Inflammatory macrophage treated with lipopolysaccharide for 1 hour (primary cell): ENCODE data around the gene GSTA2.
"Not testable (repeated sequence)": the region's sequence is repeated elsewhere in the genome, so short reads cannot be mapped to it uniquely, and the experiment has no call there.

ENCODE experiments used
- DNase-seq, 2 donors: peaks; one replicate each; pipeline ENCODE4 v3.0.0-alpha.2; 2020 to 2022

GSTA2 gene

DNA sequence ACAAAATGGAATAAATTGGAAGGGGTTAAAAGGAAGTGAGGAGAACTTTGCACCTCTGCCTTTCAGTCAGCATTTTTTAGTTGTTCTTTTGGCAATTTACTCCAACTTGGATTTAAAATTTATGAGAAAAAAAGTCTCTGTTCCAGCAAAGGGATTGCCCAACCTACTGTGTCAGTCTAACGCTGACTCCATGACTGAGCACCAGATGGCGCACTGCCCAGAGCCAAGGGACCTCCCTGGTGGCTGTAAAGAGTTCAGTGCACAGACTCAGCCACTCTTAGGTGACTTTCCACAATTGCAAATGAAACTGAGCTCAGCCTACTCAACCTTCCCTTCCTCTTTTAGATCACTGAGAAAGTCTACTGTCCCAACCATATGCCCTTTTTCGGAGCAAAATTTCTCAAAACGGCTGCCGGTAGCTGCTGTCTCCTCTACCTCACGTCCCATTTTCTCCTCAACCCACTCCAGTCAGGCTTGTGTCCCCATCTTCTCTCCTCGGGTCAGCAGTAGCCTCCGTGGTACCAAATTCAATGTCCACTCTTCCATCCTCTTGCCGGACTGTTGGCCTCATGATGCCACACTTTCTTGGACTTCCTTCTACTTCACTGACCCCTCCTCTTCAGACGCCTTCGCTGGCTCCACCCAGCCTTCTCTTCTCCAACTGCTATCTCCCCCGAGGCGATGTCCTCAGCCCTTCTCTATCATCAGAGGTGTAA is 38.7 kb downstream of the GSTA2 start:
- peak; percentile 82 to 85 for DNase-seq

DNA sequence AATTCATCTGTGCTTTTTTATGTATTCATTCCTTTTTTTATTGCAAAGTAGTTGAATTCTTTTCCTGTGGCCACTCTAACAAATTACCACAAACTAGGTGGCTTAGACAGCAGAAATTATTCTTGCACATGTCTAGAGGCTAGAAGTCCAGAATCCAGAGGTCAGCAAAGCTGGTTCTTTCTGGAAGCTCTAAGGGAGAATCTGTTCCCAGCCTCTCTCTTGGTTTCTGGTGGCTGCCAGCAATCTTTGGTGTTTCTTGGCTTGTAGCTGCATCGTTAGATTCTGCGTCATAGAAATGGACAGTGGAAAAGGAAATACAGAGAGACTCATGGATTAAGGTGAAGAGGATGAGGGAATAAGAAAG is 39.3 kb downstream of the GSTA2 start:
- DNase-seq = no peak

DNA sequence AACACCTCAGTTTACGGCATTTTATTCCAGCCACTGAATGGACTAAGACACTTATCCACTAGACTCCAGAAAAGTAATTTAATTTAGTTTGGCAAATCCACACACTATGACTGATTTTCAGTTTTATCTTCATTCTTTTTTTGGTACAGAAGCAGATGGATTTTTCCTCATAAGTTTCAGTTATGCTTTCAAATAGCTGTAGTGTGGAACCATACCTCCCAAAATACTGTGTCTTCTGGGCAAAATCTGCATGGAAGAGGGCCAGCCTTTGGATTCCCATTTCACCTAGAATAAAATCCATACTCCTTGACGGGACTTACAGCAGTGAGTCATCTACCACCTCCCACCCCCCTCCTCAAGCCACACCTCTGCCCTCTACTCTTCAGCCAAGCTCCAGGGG is 43.0 kb downstream of the GSTA2 start:
- DNase-seq = no peak

DNA sequence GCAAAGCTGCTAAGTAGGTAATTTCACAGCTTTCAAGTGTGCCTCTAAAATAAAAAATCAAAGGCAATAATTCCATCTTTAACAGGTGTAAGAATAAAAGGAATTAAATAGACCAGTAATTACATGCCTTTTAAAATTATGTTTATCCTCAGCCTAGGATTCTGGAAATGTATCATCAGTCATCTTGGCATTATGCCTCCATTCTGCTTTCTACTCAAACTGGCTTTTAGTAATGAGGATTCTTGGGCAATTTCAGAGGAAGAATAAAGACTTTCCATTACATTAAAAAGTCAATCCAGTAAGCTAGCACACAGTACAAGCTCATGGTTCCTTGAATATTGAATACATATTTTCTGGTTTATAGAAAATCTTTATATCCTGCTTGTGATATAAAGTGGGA is 44.7 kb downstream of the GSTA2 start:
- no peak for DNase-seq

DNA sequence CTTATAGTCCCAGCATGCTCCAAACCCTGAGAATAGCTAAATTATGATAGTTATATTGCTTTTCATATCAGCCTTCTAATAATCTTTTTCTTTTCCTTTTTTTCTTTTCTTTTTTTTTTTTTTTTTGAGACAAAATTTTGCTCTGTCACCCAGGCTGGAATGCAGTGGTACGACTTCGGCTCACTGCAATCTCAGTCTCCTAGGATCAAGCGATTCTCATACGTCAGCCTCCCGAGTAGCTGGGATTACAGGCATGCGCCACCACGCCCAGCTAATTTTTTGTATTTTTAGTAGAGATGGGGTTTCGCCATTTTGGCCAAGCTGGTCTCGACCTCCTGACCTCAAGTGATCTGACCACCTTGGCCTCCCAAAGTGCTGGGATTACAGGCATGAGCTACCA is 48.5 kb downstream of the GSTA2 start:
- DNase-seq = not testable (repeated sequence)

DNA sequence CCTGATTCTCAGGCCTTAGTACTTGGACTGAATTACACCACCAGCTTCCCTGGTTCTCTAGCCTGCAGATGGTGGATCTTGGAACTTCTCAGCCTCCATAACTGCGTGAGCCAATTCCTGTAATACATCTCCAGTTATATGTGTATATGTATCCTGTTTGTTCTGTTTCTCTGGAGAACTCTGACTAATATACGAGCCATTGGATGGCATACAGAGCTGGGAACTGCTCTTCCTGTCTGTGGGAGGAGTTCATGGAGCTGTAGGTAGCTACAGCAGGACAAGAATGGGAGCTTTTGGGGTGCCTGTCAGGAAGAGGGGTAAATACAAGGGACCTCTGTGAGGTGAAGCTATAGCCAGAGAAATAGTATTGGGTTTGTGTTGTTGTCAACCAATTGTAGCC is 51.1 kb downstream of the GSTA2 start:
- DNase-seq = no peak

DNA sequence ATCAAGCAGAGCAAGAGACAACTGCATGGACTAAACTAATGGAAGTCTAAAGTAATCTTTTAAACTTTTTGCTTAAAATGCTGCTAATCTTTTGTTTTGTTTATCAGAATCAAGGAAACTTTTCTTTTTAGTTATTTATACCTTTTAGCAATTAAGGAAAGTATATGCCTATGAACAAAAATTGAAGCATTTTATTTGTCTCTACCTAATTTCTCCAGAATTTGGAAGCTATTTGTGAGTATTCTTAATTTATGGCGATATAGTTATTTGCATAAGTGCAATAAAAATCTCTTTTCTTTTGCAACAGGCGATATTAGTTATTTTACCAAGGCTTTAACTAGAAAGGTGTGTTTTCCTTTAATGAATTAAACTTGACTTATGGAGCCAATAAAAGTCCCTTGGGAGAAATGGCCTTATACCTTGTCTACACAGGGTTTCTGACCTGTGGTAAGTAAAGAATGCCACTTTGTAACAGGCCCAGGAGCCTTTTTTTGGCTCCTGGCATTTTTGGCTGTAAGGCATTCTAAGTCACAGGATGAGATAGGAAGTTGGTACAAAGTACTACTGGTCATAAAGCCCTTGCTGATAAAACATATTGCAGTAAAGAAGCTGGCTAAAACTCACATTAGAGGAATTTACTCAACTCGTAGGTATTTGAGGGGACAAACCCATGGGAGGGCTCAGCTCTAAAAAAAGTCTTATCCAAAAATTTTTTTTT is 55.2 kb downstream of the GSTA2 start:
- DNase-seq = no peak

DNA sequence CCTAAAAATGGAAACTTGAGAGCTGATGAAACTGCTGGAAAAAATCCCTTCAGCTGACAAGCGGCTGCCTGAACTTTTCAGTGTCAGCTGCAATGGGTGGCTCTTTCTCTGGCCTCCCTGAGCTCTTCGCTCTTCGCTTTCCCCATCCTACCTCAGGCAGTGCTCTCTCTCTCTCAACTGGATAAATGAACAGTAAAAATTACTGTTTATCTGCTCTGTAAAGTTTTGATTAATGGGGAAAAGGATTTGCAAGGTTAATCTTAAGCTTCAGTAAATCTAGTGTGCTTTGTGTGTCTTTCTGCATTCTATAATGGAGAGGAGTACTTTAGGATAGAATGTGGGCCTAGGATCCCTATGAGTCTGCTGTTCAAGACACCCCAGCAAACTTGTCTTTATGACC is 57.3 kb downstream of the GSTA2 start:
- no peak for DNase-seq

DNA sequence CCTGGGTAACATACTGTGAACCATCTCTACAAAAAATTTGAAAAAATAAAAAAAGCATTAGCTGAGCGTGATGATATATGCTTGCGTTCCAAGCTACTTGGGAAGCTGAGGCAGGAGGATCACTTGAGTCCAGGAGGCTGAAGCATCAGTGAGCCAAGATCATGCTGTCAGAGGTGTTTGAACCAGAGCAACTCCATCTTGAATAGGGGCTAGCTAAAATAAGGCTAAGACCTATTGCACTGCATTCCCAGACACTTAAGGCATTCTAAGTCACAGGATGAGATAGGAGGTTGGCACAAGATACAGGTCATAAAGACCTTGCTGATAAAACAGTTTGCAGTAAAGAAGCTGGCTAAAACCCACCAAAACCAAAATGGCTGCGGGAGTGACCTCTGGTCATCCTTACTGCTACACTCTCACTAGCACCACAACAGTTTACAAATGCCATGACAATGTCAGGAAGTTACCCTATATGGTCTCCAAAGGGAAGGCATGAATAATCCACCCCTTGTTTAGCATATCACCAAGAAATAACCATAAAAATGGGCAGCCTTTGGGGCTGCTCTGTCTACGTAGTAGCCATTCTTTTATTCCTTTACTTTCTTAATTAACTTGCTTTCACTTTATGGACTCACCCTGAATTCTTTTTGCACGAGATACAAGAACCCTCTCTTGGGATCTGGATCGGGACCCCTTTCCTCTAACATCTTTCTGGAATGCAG is 58.3 kb downstream of the GSTA2 start:
- DNase-seq = not testable (repeated sequence)

DNA sequence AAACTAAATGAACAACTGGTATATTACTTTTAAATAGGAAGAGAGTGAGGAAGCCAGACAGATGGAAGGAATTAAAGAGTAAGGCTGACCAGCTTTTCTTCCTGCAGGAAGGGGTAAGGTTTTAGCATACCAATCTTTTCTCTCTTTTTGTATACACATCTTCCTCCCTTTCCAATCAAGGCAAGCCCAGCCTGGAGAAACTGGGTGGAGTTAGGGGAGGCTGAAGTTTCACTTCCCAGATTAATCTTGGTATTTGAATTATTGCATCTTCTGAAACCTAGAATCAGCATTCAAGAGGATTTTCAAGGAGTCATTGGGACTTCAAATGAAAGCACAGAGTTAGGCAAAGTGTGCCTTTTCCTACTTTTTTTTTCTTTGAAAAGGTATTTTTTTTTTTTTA is 59.2 kb downstream of the GSTA2 start:
- DNase-seq = peak; percentile 7 to 43
